ENCODE measurements around the gene GALK2. TPM values are rescaled to one million over a fixed set of nuclear protein-coding genes. Genes with fewer than 3 reads are reported as not detected.

Gene GALK2
- total and polyA plus RNA-seq, 2 of the 8 experiments (the other 6 are each of a cell fraction or from before 2014, with no cell fraction given): 8.7 to 16.1 TPM

DNA sequence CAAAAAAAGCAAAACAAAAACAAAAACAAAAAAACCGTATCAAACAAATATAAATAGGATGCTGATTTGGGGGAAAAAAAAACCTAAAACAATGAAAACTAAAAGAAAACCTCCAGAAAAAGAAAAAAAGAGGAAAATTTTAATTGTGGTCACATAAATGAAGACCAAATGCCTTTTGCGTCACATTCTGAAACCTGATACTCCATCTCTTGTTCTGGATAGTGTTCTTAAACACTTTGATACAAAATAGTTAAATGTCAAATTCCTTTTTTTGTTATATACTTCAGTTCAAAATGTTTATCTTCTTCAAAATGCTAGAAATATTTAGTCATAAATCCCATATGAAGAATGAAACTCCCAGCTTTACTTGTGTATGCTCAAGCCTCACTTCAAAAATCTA lies 45.7 kb upstream of the GALK2 start (continued):
- no peak for TF ChIP-seq ASH2L (IDR thresholded peaks at IDR 0.05; ENCODE audit: low read length)
- no peak for TF ChIP-seq BRCA1 (IDR thresholded peaks at IDR 0.05; ENCODE audit: low read depth, low read length)
- no peak for TF ChIP-seq BACH1 (IDR thresholded peaks at IDR 0.05; ENCODE audit: low read length)
- no peak for TF ChIP-seq PHF8 (conservative IDR thresholded peaks at IDR 0.05; ENCODE audit: low read depth, low read length)
- no peak for TF ChIP-seq SIX5 (IDR thresholded peaks at IDR 0.05; ENCODE audit: low read depth, low read length)

Data from H1 (cell line).